Measurements from ENCODE around the gene MRAP.
"Not testable (repeated sequence)": the region's sequence is repeated elsewhere in the genome, so short reads cannot be mapped to it uniquely, and the experiment has no call there.

MRAP gene

GRCh38 chr21:32257962-32258785, 40.5 kb upstream of the MRAP start:
- H3K27ac ChIP-seq: no peak overlapping the region
- TF ChIP-seq CTCF (conservative IDR thresholded peaks at IDR 0.05): peak; percentile 77
- no peak for TF ChIP-seq ZFX (IDR thresholded peaks at IDR 0.05)

- not testable (repeated sequence) for H3K27ac ChIP-seq
Measured at GRCh38 chr21:32258786-32259048, 39.9 kb upstream of the MRAP start.

GRCh38 chr21:32260130-32260529, 38.5 kb upstream of the MRAP start:
- H3K27ac ChIP-seq: no peak overlapping the region
- TF ChIP-seq ZFX (IDR thresholded peaks at IDR 0.05): no peak
- no peak for TF ChIP-seq CTCF (conservative IDR thresholded peaks at IDR 0.05)

GRCh38 chr21:32261929-32262328, 36.7 kb upstream of the MRAP start:
- TF ChIP-seq ZFX (IDR thresholded peaks at IDR 0.05): no peak
- no peak for TF ChIP-seq CTCF (conservative IDR thresholded peaks at IDR 0.05)
- no peak overlapping the region for H3K27ac ChIP-seq

- H3K27ac ChIP-seq: not testable (repeated sequence)
Measured at GRCh38 chr21:32265321-32265720, 33.3 kb upstream of the MRAP start.

GRCh38 chr21:32270748-32271147, 27.9 kb upstream of the MRAP start:
- no peak for TF ChIP-seq CTCF (conservative IDR thresholded peaks at IDR 0.05)
- TF ChIP-seq ZFX (IDR thresholded peaks at IDR 0.05): no peak

GRCh38 chr21:32276671-32277070, 22.0 kb upstream of the MRAP start:
- no peak overlapping the region for H3K27ac ChIP-seq
- no peak for TF ChIP-seq ZFX (IDR thresholded peaks at IDR 0.05)
- TF ChIP-seq CTCF (conservative IDR thresholded peaks at IDR 0.05): no peak

More at GRCh38 chr21:32270748-32271147, 27.9 kb upstream of the MRAP start:
- no peak overlapping the region for H3K27ac ChIP-seq

GRCh38 chr21:32278103-32278502, 20.6 kb upstream of the MRAP start:
- peak overlapping the region; percentile 86 for H3K27ac ChIP-seq
- TF ChIP-seq ZFX (IDR thresholded peaks at IDR 0.05): no peak
- TF ChIP-seq CTCF (conservative IDR thresholded peaks at IDR 0.05): no peak
